NB4 (cell line): ENCODE data around the gene BICD1.
"Not testable (repeated sequence)": the region's sequence is repeated elsewhere in the genome, so short reads cannot be mapped to it uniquely, and the experiment has no call there.

Experiments used
- DNase-seq: peaks from one replicate; pipeline ENCODE4 v3.0.0; 2010; ENCODE audit warnings: low read depth
- H3K4me3 ChIP-seq: one replicate; pipeline ENCODE4 v1.5.1; 2011; ENCODE audit warnings: mild to moderate bottlenecking, low read depth, low read length, moderate library complexity
- MAX ChIP-seq: IDR thresholded peaks from 2 replicates; pipeline ENCODE4 v1.6.1; 2011; ENCODE audit warnings: low read depth, low read length
- MYC ChIP-seq: IDR thresholded peaks from 2 replicates; pipeline ENCODE4 v1.6.1; 2011; ENCODE audit warnings: low read depth, low read length
- POLR2A ChIP-seq: IDR thresholded peaks from 2 replicates; pipeline ENCODE4 v1.6.1; 2011; ENCODE audit warnings: mild to moderate bottlenecking; ENCODE audit not compliant: insufficient read length; ENCODE audit errors: extremely low read depth
- TF ChIP-seq, protein P1 (sequence below): IDR thresholded peaks from one replicate; pipeline ENCODE4 v1.5.1; 2012; ENCODE audit warnings: low read depth, low read length

BICD1 gene

GRCh38 chr12:32270818-32271710 lies 164.4 kb downstream of the BICD1 start:
- TF ChIP-seq POLR2A (no peak), MAX (no peak), MYC (no peak)
- TF ChIP-seq, protein P1, sequence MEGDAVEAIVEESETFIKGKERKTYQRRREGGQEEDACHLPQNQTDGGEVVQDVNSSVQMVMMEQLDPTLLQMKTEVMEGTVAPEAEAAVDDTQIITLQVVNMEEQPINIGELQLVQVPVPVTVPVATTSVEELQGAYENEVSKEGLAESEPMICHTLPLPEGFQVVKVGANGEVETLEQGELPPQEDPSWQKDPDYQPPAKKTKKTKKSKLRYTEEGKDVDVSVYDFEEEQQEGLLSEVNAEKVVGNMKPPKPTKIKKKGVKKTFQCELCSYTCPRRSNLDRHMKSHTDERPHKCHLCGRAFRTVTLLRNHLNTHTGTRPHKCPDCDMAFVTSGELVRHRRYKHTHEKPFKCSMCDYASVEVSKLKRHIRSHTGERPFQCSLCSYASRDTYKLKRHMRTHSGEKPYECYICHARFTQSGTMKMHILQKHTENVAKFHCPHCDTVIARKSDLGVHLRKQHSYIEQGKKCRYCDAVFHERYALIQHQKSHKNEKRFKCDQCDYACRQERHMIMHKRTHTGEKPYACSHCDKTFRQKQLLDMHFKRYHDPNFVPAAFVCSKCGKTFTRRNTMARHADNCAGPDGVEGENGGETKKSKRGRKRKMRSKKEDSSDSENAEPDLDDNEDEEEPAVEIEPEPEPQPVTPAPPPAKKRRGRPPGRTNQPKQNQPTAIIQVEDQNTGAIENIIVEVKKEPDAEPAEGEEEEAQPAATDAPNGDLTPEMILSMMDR: no peak
- H3K4me3 ChIP-seq: no peak overlapping the region
- DNase-seq: no peak

DNA sequence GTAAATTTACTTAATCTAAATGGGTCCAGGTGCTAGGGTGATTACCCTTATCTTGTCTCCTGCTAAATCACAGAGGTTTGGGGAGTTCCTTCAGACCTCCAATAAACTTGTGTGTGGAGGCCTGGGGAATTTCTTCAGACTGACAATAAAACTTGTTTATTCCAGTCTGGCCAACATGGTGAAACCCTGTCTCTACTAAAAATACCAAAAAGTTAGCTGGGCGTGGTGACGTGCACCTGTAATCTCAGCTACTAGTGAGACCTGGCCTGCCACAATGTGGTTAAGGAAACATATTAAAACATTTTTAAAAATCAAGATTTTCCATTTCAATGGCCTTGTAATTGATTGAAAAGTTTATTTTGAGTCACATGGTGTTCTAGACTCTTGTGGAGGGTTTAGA lies 165.8 kb downstream of the BICD1 start:
- no peak for TF ChIP-seq POLR2A
- no peak for TF ChIP-seq MYC
- no peak for TF ChIP-seq MAX
- TF ChIP-seq, protein P1: no peak
- DNase-seq: no peak
- H3K4me3 ChIP-seq: no peak overlapping the region

- no peak overlapping the region for H3K4me3 ChIP-seq
- DNase-seq: no peak
- TF ChIP-seq, protein P1: no peak
- TF ChIP-seq MAX: no peak
- TF ChIP-seq MYC: no peak
- TF ChIP-seq POLR2A: no peak
Observed at GRCh38 chr12:32273063-32273522, 166.4 kb downstream of the BICD1 start.

- TF ChIP-seq POLR2A: no peak
- no peak for TF ChIP-seq MYC
- TF ChIP-seq MAX: no peak
- TF ChIP-seq, protein P1: no peak
- no peak for DNase-seq
- H3K4me3 ChIP-seq: no peak overlapping the region
Observed at GRCh38 chr12:32273712-32274111, 167.1 kb downstream of the BICD1 start.

GRCh38 chr12:32274665-32275064 lies 168.0 kb downstream of the BICD1 start:
- TF ChIP-seq MAX: no peak
- TF ChIP-seq MYC: no peak

DNA sequence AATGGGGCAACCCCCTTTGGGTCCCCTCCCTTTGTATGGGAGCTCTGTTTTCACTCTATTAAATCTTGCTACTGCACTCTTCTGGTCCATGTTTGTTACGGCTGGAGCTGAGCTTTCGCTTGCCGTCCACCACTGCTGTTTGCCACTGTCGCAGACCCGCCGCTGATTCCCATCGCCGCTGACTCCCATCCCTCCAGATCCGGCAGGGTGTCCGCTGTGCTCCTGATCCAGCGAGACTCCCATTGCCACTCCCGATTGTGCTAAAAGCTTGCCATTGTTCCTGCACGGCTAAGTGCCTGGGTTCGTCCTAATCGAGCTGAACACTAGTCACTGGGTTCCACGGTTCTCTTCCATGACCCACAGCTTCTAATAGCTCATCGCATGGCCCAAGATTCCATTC lies 168.9 kb downstream of the BICD1 start:
- H3K4me3 ChIP-seq, DNase-seq: not testable (repeated sequence)

More at GRCh38 chr12:32274665-32275064, 168.0 kb downstream of the BICD1 start:
- no peak overlapping the region for H3K4me3 ChIP-seq
- no peak for DNase-seq

DNA sequence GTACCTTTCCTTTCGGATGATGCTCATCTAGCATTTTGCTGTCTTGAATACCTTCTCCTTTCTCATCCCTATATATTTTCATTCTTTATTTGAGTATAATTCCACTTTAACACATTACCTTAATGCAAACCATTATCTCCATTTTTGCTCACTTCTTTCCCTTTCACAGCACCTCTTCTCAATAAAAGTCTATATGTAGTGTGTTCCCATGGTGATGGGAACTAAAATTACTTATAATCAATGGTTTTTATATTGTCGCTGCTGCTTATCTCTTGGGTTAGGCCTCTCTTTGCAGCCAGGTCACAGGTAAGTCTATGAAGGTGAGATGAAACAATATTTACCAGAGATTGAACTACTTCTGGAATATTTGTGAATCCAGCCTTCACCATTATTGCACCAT lies 171.1 kb downstream of the BICD1 start:
- TF ChIP-seq MAX (no peak), POLR2A (no peak), MYC (no peak)
- TF ChIP-seq, protein P1: no peak
- no peak for DNase-seq
- no peak overlapping the region for H3K4me3 ChIP-seq
